Measurements from ENCODE around the gene NECTIN1. TPM values are rescaled to one million over a fixed set of nuclear protein-coding genes. Genes with fewer than 3 reads are reported as not detected.

The NECTIN1 gene
- total RNA-seq, 3 donors from 2014 or later, result 19.6 to 48.9 (median 45.1) TPM

DNA sequence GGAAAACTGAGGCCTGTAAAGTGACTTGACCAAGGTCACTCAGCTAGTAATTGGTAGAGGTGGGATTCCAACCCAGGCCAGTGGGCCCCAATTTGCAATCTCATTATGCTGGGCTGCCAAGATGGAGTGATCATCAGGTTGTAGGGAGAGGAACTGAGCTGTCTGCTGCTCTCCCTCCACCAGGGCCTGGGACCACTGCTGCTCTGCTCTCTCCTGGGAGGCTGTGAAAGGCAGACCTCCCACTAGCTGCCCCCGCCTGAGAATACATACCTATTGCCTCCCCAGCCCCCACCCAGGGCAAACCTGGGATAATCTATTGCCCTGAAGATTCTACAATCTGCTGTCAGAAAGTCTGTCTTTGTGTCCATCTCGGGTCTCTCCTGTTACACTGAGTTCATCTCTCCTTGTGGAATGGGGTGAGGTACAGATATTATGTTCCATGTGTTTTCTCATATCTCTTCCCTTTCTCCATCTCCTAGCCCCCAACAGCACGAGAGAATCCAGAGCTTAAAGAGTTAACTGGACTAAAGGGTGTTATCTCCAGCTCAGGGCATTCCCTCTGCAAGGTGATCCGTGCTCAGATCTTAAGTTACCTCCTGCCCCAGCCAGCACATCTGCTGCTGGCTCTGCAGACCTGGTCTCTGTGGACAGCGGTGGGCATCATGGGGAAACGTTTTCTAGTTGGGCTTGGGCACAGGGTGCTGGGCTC lies 5.6 kb downstream of the NECTIN1 start:
- peaks cover 37% of the 10 kb centered on the region for H3K4me1 ChIP-seq (ENCODE audit: low read depth)
- no peaks in the 10 kb centered on the region for H3K36me3 ChIP-seq (ENCODE audit: low read depth)
- H3K9me3 ChIP-seq, result no peaks in the 10 kb centered on the region
- TF ChIP-seq, protein P1, sequence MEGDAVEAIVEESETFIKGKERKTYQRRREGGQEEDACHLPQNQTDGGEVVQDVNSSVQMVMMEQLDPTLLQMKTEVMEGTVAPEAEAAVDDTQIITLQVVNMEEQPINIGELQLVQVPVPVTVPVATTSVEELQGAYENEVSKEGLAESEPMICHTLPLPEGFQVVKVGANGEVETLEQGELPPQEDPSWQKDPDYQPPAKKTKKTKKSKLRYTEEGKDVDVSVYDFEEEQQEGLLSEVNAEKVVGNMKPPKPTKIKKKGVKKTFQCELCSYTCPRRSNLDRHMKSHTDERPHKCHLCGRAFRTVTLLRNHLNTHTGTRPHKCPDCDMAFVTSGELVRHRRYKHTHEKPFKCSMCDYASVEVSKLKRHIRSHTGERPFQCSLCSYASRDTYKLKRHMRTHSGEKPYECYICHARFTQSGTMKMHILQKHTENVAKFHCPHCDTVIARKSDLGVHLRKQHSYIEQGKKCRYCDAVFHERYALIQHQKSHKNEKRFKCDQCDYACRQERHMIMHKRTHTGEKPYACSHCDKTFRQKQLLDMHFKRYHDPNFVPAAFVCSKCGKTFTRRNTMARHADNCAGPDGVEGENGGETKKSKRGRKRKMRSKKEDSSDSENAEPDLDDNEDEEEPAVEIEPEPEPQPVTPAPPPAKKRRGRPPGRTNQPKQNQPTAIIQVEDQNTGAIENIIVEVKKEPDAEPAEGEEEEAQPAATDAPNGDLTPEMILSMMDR (IDR thresholded peaks at IDR 0.05), result no peak
- no peak for DNase-seq
- intact Hi-C loops (cut with DNase I, micrococcal nuclease), result no loop called here
- ATAC-seq, result no peak
- no peak overlapping the region for H3K4me3 ChIP-seq

DNA sequence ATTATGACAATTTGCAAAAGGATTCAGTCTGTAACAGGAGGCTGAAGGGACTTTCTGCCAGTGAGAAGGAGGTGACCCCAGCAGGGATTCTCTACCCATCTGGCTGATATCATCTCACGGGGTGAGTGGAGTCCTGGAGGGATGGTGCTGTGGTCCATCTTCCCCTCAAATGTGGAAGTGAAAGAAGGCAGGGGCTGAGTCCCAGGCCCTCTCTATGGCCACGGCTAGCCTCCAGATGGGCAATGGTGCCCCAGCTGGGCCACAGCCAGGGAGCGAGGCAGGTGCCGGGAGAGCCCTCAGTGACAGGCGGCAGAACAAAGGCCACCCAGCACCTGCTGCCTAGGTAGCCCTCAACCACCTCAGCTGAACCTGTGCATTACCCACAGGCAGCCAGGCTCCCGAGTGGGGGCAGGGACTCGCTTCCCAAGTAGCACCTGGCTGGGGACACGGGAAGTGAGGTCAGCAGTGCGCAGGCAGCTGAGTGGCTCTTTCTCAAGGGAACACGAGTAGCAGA lies 6.7 kb downstream of the NECTIN1 start:
- H3K36me3 ChIP-seq (ENCODE audit: low read depth), result no peaks in the 10 kb centered on the region
- TF ChIP-seq, protein P1 (IDR thresholded peaks at IDR 0.05), result no peak
- peak; percentile 60 to 79 (median 62) for DNase-seq
- no peak overlapping the region for H3K4me3 ChIP-seq
- ATAC-seq, result peak; percentile 63
- H3K9me3 ChIP-seq, result no peaks in the 10 kb centered on the region
- intact Hi-C loops (cut with DNase I, micrococcal nuclease), result no loop called here
- peaks cover 31% of the 10 kb centered on the region for H3K4me1 ChIP-seq (ENCODE audit: low read depth)

DNA sequence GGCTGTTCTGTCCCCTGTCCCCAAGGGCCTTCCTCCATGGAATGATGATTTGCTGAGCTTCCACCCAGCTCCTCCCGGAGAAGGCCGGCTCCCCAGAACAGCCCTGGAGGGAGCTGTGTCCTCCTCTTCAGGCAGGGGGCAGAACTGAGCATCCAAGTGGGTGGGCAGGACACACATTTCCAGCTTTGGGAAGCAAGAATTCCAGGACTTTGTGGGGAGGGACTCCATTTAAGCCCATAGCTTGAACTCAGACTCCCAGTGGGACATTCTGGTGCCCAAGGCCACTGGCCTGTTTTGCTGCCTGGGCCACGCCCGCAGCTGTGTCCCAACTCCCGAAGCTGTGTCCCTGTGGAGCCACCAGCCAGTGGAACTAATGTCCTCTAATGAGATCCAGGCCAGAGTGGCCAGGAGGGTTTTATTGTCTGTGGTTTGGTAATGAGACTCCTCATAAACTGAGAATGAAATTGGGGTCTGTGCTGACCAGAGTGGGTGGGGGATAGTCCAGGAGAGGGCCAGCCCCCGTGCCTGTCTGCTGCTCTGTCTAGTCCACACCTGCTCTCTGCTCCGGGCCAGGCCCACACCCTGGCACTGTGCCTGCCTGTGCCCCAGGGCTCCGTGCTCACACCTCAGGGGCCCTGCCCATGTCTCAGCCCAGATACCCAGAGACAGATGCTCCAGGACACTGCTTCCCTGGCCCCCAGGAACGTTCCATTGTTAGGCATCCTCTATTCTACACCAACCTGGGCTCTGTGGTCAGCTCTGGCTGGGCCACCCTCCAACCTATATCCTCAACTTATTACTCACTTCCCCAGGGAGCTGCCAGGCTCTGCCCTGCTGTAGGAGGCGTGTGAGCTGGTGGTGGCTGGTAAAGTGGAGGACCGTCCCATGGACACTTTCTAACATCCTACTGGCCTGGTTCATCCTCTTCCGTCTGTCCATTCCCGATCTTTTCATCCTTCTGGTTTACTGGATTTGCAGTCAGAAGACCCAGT lies 7.6 kb downstream of the NECTIN1 start:
- DNase-seq, result peak in 2 of 3 donors; percentile 57 to 58
- no peaks in the 10 kb centered on the region for H3K9me3 ChIP-seq
- no peak overlapping the region for H3K4me3 ChIP-seq
- no peaks in the 10 kb centered on the region for H3K36me3 ChIP-seq (ENCODE audit: low read depth)
- peaks cover 22% of the 10 kb centered on the region for H3K4me1 ChIP-seq (ENCODE audit: low read depth)
- TF ChIP-seq, protein P1 (IDR thresholded peaks at IDR 0.05), result no peak
- intact Hi-C loops (cut with DNase I, micrococcal nuclease), result no loop called here
- peak; percentile 60 for ATAC-seq

DNA sequence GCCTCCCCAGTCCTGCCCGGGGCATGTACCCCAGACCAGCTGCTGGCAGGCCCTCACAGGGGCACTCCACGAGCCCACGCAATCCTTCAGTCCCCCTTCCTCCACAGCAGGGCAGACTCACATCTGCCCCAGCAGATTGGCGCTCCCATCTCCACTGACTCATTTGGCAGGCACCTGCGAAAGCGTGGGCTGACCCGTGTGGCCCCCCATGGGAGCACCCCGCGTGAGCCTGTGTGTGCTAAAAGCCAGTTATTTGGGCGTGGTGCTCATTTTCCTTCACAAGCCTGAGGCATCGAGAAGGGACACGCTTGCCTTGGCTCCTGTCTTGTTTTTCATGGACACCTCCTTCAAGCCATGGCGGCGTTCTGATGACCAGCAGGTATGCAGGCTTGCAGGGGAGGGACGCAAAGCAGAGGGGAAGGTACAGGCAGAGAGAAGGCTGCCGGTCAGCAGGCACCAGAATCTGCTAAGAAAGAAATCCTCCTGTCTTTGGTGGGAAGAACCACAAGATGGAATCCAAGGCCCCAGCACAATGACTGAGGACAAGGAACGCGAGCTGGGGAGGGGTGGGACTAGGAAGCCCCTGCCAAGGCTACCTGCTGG lies 8.6 kb downstream of the NECTIN1 start:
- DNase-seq (no peak), ATAC-seq (no peak)
- TF ChIP-seq, protein P1 (IDR thresholded peaks at IDR 0.05), result no peak
- Histone ChIP-seq H3K9me3 (no peaks in the 10 kb centered on the region), H3K4me1 (ENCODE audit: low read depth) (peaks cover 19% of the 10 kb centered on the region), H3K4me3 (no peak overlapping the region), H3K36me3 (ENCODE audit: low read depth) (no peaks in the 10 kb centered on the region)
- intact Hi-C loops (cut with DNase I, micrococcal nuclease), result no loop called here

DNA sequence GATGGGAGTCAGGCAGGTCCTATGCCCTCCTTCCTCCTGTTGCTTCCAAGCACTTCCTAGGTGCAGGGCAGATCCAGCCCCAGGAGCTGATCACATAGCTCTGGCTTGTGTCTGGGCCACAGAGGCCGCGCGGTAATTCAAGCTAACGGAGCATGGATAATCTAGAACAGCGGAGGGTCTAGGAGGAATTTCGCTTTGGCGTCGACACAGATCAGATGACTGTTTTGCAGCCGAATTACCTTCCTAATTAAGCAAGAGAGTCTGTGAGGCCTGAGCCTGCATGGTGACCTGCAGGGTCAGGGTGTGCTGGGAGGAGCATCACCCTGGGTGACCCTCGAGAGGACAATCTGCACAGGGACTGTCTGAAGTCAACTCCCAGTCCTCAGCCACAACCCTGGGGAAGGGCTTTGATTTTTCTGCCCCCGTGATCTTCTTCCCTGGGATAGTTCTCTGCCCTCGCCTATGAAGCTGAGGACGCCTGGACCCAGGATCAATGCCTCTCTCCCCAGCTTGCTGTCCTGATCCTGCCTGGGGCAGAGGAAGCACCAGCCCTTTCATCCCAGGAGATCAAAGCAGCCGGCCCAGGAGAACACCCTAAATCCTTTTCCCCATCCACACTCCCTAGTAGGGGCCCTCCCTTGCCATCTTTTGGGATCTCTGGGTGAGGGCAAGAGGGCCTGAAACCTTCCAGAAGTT lies 11.0 kb downstream of the NECTIN1 start:
- DNase-seq (peak in 1 of 3 donors; percentile 7), ATAC-seq (no peak)
- intact Hi-C loops (cut with DNase I, micrococcal nuclease), result no loop called here
- TF ChIP-seq, protein P1 (IDR thresholded peaks at IDR 0.05), result no peak
- H3K4me3 ChIP-seq, result no peak overlapping the region
- H3K36me3 ChIP-seq (ENCODE audit: low read depth), result no peaks in the 10 kb centered on the region
- peaks cover 16% of the 10 kb centered on the region for H3K4me1 ChIP-seq (ENCODE audit: low read depth)
- no peaks in the 10 kb centered on the region for H3K9me3 ChIP-seq
